ENCODE data around the gene SORCS2.

- no peak for TF ChIP-seq POLR2A (IDR thresholded peaks at IDR 0.05; ENCODE audit: low read length)
- no peak for TF ChIP-seq GATA1 (IDR thresholded peaks at IDR 0.05; ENCODE audit: low read depth, low read length)
Measured at GRCh38 chr4:7403001-7403400, 210.7 kb downstream of the SORCS2 start.
